Iris pigment epithelial cell (primary cell): ENCODE measurements around the gene PNPLA3.

ENCODE experiments used
- DNase-seq: peaks from one replicate; pipeline ENCODE4 v3.0.0-alpha.2; 2011; ENCODE audit warnings: low read depth

Gene PNPLA3

DNA sequence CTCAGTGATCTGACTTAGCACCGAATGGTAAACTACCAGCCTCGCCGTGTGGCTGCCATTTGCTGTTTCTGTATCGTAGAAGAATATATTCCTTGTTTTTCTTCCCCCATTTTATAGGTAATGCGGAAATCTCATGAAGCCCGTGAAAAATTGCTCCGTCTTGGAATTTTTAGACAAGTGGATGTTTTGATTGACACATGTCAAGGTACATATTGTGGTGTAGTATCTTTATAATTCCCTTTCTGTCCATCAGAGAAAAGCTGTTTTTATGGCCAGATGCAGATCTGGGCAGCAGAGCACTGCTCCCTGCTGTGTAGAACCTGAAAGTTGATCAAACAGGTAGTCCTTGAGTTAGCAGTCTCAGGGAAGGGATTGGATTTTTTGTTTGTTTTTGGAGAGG lies 45.0 kb downstream of the PNPLA3 start:
- no peak for DNase-seq

- no peak for DNase-seq
Measured at GRCh38 chr22:43969021-43969878, 45.6 kb downstream of the PNPLA3 start.

GRCh38 chr22:43969989-43970755 lies 46.6 kb downstream of the PNPLA3 start:
- no peak for DNase-seq

DNA sequence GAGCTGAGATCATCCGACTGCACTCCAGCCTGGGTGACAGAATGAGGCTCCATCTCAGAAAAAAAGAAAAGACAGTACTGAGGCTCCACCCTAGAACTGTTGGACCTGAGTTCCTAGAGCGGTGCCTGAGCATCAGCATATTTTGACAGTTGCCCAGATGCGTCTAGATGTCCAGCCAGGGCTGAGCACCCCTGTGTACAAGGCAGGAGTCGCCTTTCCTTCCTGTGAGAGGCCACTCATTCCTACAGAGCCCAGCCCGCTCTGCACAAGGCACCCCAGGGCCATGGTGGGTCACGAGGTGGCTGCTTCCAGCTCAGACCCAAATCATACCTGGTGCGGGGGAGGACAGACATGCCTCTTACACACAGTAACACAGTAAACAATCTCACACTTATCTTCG lies 47.5 kb downstream of the PNPLA3 start:
- DNase-seq, result no peak

DNA sequence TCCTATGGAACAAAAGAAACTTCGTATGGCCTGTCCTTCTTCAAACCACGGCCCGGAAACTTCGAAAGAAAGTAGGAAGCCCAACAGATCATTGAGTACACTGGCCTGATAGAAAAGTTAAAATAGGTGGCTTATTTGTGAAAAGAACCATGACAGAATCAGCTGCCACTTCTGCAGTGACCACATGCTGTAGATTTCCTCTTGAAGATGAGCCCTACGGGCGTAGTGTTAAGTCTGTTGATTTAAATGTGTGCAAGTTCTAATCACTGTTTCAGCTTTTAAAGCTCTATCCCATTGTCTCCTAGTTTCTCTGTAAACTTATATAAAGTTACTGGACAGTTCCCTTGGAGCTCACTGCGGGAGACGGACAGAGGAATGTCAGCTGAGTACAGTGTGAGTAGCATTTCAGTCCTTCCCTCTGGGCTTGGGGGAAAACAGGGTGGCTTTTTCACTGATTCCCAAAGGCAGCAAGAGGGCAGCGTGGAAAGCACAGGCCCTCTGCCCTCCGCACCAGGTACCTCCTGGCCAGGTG lies 49.4 kb downstream of the PNPLA3 start:
- DNase-seq, result no peak

- DNase-seq, result no peak
Measured at GRCh38 chr22:43974028-43974545, 50.5 kb downstream of the PNPLA3 start.

DNA sequence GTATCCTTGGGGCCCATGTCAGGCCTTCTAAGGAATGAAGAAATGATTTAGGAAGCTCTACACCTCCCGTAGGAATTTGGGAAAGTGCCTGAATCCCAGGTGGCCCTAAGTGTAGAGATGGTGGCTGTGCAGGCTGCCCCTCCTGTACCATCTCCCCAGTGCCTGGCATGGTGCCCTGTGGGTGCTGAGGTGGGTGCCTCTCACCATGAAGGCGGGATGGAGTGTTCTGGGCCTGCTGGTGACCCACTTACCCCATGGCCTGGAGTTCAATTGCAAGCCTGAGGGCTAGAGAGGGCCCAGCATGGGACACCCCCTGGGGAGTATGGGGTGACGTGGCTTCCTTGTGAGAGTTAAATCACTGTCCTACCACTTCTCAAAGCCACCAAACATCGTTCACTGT lies 51.4 kb downstream of the PNPLA3 start:
- DNase-seq, result no peak

- no peak for DNase-seq
Measured at GRCh38 chr22:43976861-43977795, 53.5 kb downstream of the PNPLA3 start.

- DNase-seq, result no peak
Measured at GRCh38 chr22:43978558-43978957, 55.0 kb downstream of the PNPLA3 start.

DNA sequence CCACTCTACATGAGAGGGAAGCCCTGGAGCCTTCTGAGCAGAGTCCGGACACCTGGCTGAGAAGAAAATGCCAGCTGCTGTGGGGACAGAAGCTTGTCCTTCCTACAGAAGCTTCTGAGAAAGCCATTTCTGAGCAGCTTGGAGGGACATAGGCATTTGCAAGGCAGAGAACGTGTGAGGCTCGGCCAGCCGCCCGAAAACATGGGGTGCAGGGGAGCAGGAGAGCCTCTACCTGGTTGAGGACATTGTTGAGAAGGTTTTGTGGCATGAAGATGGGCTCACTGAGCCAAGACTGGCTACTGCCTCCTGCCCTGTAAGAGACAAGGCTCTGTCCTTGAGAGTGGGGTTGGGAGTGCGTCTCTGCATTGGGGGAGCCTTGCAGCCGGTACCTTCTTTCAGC lies 57.0 kb downstream of the PNPLA3 start:
- no peak for DNase-seq

- no peak for DNase-seq
Measured at GRCh38 chr22:43980996-43981395, 57.4 kb downstream of the PNPLA3 start.

GRCh38 chr22:43983808-43984207 lies 60.2 kb downstream of the PNPLA3 start:
- no peak for DNase-seq

DNA sequence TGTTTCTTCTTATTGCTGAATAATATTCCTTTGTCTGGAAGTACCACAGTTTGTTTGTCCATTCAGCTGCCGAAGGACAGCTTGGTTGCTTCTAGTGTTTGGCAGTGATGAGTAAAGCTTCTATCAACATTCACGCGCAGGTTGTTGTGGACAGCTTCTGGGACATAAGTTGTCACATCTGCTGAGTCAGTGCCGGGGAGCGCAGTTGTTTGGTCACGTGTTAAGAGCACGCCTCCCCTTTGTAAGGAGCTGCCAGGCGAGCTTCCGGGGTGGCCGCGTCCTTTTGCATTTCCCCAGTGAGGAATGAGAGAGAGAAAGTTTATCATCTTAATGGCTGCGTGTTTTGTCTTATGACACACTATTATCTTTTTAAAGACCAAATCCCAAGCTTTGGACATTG lies 61.9 kb downstream of the PNPLA3 start:
- no peak for DNase-seq

DNA sequence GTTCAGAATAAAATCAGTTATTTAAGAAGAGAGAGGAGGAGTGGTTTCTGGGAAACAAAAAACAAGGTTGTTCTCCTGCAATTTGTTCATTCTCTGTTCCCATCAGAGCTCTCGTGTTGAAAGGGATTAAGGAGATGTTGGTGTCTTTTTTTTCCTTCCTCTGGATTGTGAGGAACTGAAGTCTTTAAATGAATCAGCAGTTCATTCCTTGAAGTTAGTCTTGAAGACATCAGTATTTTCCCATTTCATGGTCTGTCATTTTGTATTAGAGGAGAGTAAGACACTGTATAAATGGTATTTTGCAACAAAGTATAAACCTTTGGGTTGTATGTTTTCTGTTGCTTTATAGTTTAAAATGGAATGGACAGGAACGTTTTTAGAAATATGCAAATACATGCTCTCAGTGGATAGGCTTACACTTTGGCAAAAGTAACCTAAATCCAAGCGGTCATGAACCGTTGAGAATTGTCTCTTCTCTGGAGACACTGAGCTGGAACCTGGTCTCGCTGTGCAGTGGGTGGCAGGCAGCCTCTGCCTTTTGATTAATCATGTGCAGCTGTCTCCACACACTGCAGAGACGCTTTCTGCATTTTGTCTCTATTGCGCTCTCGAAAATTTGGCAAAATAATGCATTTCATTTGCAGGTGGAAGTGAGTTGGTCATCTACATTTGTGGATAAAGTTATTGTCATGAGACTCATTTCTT lies 64.7 kb downstream of the PNPLA3 start:
- no peak for DNase-seq

- no peak for DNase-seq
Measured at GRCh38 chr22:43988960-43989359, 65.4 kb downstream of the PNPLA3 start.

- no peak for DNase-seq
Measured at GRCh38 chr22:43990044-43990443, 66.4 kb downstream of the PNPLA3 start.

DNA sequence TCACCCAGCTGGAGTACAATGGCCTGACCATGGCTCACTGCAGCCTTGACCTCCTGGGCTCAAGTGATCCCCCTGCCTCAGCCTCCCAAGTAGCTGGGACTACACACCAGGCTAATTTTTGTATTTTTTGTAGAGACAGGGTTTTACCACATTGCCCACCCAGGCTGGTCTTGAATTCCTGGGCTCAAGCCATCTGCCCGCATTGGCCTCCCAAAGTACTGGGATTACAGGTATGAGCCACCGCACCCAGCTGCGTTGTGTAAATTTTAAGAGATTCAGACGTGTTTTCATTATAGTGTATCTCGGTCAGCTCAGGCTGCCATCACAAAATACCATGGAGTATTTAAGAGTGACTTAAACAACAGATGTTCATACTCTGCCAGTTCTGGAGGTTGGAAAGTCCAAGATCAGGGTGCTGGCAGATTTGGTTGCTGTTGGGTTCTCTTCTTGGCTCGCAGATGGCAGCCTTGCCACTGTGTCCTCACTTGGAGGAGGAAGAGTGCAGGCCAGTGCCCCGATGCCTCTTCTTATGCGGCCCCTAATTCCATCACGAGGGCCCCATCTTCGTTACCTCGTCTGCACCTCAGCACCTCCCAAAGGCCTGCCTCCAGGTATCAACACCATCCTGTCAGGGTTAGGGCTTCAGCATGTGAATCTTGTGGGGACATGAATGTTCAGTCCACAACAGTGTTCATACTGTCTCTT lies 67.9 kb downstream of the PNPLA3 start:
- no peak for DNase-seq

- DNase-seq, result peak; percentile 9
Measured at GRCh38 chr22:43992331-43992821, 68.8 kb downstream of the PNPLA3 start.

- peak; percentile 47 for DNase-seq
Measured at GRCh38 chr22:43993072-43993760, 69.6 kb downstream of the PNPLA3 start.

- no peak for DNase-seq
Measured at GRCh38 chr22:43994006-43994405, 70.4 kb downstream of the PNPLA3 start.
